Ishikawa (cell line): Measurements from ENCODE around the gene FZR1.

Experiments used
- CEBPB ChIP-seq: IDR thresholded peaks from 2 replicates; pipeline ENCODE4 v1.6.1; 2012
- CREB1 ChIP-seq: IDR thresholded peaks from 2 replicates; pipeline ENCODE4 v1.6.1; 2012; ENCODE audit warnings: low read depth
- EGR1 ChIP-seq: IDR thresholded peaks from 2 replicates; pipeline ENCODE4 v1.6.1; 2012
- EP300 ChIP-seq: IDR thresholded peaks from 2 replicates; pipeline ENCODE4 v1.6.1; 2012; ENCODE audit warnings: borderline replicate concordance
- FOXM1 ChIP-seq: IDR thresholded peaks from 2 replicates; pipeline ENCODE4 v1.6.1; 2012; ENCODE audit warnings: low read depth, borderline replicate concordance
- NFIC ChIP-seq: IDR thresholded peaks from 2 replicates; pipeline ENCODE4 v1.6.1; 2012
- RAD21 ChIP-seq: IDR thresholded peaks from 2 replicates; pipeline ENCODE4 v1.6.1; 2012; ENCODE audit warnings: low read depth
- TAF1 ChIP-seq: IDR thresholded peaks from 2 replicates; pipeline ENCODE4 v1.6.1; 2012; ENCODE audit warnings: low read depth, mild to moderate bottlenecking
- TCF12 ChIP-seq: IDR thresholded peaks from 2 replicates; pipeline ENCODE4 v1.6.1; 2012; ENCODE audit warnings: low read depth
- TEAD4 ChIP-seq: IDR thresholded peaks from 2 replicates; pipeline ENCODE4 v1.6.1; 2012
- YY1 ChIP-seq: IDR thresholded peaks from 2 replicates; pipeline ENCODE4 v1.6.1; 2012; ENCODE audit warnings: low read depth
- ZBTB7A ChIP-seq: IDR thresholded peaks from 2 replicates; pipeline ENCODE4 v1.6.1; 2012; ENCODE audit warnings: low read depth
- TF ChIP-seq, protein P1 (sequence below): IDR thresholded peaks from 2 replicates; pipeline ENCODE4 v1.6.1; 2012
- TF ChIP-seq, protein P2 (sequence below): IDR thresholded peaks from 2 replicates; pipeline ENCODE4 v1.6.1; 2012
- TF ChIP-seq, protein P3 (sequence below): IDR thresholded peaks from 2 replicates; pipeline ENCODE4 v1.6.1; 2012; ENCODE audit warnings: low read depth, mild to moderate bottlenecking

The FZR1 gene

GRCh38 chr19:3505598-3506383 lies at the start of gene FZR1:
Gene FZR1, plus strand, starts transcription at chr19:3506311. Its CDS starts 16,679 bp downstream, at chr19:3522990.
- no peak for TF ChIP-seq ZBTB7A
- TF ChIP-seq CREB1: peak; percentile 95
- TF ChIP-seq EGR1: peak; percentile 44; the same call in 1 of the 2 replicates
- peak; percentile 31; the same call in 1 of the 2 replicates for TF ChIP-seq EP300
- no peak for TF ChIP-seq CEBPB
- TF ChIP-seq TAF1: peak; percentile 69
- TF ChIP-seq TEAD4: no peak
- TF ChIP-seq FOXM1: peak; percentile 100
- TF ChIP-seq NFIC: 0 out of 2 replicates have a peak, but pooled peaks have one; percentile 18
- TF ChIP-seq, protein P1, sequence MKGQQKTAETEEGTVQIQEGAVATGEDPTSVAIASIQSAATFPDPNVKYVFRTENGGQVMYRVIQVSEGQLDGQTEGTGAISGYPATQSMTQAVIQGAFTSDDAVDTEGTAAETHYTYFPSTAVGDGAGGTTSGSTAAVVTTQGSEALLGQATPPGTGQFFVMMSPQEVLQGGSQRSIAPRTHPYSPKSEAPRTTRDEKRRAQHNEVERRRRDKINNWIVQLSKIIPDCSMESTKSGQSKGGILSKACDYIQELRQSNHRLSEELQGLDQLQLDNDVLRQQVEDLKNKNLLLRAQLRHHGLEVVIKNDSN: no peak
- TF ChIP-seq, protein P2, sequence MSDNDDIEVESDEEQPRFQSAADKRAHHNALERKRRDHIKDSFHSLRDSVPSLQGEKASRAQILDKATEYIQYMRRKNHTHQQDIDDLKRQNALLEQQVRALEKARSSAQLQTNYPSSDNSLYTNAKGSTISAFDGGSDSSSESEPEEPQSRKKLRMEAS: peak; percentile 86
- TF ChIP-seq RAD21: no peak
- TF ChIP-seq, protein P3, sequence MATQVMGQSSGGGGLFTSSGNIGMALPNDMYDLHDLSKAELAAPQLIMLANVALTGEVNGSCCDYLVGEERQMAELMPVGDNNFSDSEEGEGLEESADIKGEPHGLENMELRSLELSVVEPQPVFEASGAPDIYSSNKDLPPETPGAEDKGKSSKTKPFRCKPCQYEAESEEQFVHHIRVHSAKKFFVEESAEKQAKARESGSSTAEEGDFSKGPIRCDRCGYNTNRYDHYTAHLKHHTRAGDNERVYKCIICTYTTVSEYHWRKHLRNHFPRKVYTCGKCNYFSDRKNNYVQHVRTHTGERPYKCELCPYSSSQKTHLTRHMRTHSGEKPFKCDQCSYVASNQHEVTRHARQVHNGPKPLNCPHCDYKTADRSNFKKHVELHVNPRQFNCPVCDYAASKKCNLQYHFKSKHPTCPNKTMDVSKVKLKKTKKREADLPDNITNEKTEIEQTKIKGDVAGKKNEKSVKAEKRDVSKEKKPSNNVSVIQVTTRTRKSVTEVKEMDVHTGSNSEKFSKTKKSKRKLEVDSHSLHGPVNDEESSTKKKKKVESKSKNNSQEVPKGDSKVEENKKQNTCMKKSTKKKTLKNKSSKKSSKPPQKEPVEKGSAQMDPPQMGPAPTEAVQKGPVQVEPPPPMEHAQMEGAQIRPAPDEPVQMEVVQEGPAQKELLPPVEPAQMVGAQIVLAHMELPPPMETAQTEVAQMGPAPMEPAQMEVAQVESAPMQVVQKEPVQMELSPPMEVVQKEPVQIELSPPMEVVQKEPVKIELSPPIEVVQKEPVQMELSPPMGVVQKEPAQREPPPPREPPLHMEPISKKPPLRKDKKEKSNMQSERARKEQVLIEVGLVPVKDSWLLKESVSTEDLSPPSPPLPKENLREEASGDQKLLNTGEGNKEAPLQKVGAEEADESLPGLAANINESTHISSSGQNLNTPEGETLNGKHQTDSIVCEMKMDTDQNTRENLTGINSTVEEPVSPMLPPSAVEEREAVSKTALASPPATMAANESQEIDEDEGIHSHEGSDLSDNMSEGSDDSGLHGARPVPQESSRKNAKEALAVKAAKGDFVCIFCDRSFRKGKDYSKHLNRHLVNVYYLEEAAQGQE: no peak
- TF ChIP-seq YY1: peak; percentile 62
- TF ChIP-seq TCF12: peak; percentile 63

GRCh38 chr19:3456925-3457527 lies 49.1 kb upstream of the FZR1 start:
- TF ChIP-seq, protein P2: no peak
- TF ChIP-seq YY1 (no peak), ZBTB7A (no peak), NFIC (no peak), TEAD4 (no peak), EP300 (no peak), TCF12 (no peak)
- TF ChIP-seq, protein P3: no peak

DNA sequence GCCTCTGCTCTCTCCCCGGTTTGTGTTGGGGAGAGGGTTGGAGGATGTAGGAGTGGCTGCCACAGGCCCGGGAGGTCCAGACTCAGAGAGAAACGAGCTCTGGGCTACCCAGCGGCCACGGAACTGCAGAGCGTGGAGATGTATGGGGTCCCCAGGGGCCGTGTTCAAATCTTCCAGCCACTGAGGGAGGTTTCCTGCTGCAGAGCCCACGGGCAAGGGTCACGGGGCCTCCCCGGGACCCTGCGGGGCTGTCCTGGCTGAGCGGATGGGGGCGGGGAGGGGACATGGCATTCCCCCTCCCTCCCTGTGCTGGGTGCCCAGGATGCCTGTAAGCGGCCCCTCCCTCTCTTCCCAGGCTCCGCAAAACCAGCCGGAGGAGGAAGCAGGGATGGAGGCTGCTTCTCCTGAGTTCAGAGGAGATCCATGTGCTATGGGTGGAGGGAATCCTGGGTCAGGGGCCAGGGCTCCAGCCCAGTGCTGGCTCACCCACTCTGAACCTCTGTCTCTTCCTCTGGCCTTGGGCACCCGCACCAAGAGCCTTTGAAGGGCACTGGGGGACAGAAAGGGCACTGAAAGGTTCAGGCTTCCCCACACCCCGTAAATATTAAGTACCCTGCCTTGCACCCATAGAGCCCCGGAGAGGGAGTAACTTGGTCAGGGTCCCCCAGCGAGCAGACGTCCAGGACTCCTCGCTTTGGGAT lies 48.4 kb upstream of the FZR1 start:
- TF ChIP-seq, protein P3: no peak
- TF ChIP-seq TAF1: no peak
- no peak for TF ChIP-seq TEAD4
- no peak for TF ChIP-seq RAD21
- no peak for TF ChIP-seq NFIC
- TF ChIP-seq CREB1: no peak
- TF ChIP-seq TCF12: no peak
- TF ChIP-seq EGR1: no peak
- no peak for TF ChIP-seq EP300
- no peak for TF ChIP-seq ZBTB7A
- TF ChIP-seq, protein P1: no peak
- no peak for TF ChIP-seq YY1
- TF ChIP-seq, protein P2: no peak
- no peak for TF ChIP-seq CEBPB
- no peak for TF ChIP-seq FOXM1
